GM21447 (cell line): Measurements from ENCODE around the gene GOLGA3.

Source experiments
- ATAC-seq: cut with Tn5 transposase; IDR thresholded peaks from one replicate; pipeline ENCODE4 v1.9.1; 2021; ENCODE audit not compliant: unreplicated experiment

The GOLGA3 gene

GRCh38 chr12:132724506-132725241, 104.0 kb downstream of the GOLGA3 start:
- ATAC-seq = no peak

DNA sequence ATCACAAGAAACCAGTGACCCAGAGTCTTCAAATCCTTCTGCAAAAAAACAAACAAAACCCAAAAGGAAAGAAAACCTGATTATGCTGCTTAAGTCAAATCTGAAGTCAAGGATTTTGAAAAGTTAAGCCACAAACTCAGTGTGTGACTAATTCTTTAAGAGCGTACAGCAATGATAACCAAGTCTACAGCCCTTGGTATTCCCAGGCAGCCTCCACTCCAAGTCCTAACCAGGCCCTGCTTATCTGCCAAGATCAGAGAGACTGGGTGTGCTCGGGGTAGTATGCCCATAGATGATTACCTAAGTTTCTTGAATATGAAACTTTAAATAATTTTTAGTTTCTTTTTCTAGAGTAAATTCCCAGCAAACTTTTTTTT, 104.9 kb downstream of the GOLGA3 start:
- no peak for ATAC-seq

DNA sequence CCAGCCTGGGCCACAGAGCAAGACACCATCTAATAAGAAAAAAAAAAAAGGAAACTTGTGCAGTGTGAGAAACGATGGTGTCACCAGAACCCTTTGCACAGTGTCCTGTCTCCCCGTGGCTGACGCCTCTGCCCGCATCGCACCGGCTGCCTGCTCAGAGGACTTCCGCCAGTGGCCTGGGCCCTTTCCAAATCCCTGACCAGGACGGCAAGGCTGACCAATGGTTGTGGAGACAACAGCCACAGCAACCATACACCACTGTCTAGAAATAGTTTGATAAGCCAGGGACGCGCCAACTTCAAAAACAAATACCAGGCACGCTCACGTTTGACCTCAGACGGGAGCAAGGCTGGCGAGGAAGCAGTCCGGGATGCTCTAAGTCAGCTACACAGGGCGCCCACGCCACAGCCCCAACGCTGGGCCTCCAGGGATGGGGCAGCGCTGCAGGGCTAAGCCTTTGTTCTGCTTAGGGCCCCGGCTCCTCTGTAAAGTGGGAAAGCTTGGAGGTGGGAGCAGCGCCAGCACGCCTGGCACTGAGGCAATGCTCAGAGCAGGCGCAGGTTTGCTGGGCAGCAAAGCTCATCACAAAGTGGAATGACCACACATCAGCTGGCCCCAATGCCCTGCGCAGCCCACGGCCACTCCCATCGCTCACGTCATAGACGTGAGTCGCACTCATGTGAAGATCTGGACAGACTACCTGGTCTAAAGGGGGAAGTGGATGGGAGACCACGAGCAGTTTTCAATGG, 105.5 kb downstream of the GOLGA3 start:
- no peak for ATAC-seq

- ATAC-seq = no peak
Observed at GRCh38 chr12:132720606-132721345, 107.9 kb downstream of the GOLGA3 start.

DNA sequence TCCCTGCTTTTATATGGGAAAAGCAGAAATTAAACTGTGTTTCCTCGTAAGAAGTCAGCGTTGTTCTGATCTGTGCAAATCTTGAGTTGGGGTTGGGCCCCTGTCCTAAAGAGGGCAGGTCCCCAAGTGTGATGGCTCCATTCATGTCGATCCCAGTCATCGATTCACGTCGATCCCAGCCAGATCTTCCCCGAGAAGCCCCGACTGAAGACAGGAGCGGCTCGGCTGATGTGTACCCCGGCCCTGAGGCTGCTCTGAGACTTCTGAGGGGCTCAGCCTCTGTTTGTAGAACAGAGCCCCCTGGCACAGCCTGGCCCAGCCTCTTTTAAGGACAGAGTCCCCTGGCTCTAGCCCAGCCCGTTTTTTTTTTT, 108.7 kb downstream of the GOLGA3 start:
- ATAC-seq = no peak

DNA sequence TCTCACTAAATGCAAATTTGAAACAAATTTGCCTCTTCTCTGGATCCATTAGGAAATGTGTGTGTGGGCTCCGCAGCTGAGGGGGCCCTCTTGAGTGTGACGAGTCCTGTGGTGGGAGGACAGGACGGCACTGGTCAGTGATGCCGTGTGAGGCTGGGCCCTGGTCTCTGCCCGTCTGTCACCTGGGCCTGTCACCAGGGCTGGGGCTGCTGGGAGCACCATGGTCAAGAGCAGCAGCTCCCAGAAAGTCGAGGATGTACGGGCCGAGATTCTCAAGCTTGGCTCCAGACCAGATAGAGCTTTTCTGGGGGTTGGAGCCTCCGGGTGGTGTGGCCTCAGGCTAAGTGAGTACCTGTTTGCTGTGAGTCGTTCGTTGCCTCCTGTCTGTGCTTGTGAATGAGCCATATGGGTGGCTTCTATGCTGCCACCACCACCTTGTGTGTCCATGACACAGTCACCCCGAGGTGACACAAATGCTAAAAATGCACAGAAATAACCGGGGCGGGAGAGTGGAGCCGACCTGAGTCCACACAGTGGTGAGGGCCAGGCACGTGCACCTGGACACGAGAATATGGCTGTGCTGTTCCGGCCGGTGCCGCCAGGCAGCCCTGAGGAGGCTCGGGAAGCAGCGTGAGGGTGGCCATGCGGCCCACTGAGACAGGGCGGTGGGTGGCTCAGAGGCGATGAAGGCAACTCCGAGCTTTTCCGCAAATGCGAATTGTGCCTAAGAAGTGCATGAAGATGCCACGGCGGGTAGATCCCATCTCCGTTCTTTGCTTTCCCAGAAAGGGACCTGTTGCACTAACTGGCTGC, 109.3 kb downstream of the GOLGA3 start:
- ATAC-seq = no peak
